Stimulated activated CD4-positive, alpha-beta T cell treated with anti-CD3 and anti-CD28 coated beads, TNF-alpha, amount 100 ng/mL, for 4 hours (primary cell): Measurements from ENCODE around the gene OPCML.

Experiments used
- DNase-seq, 3 experiments: peaks; one replicate each; pipeline ENCODE4 v3.0.0-alpha.2; 2020; ENCODE audit warnings: low read depth in 3 of 3

Gene OPCML

GRCh38 chr11:132901638-132902471 lies 630.4 kb downstream of the OPCML start:
- DNase-seq: no peak

- DNase-seq: no peak
Measured at GRCh38 chr11:132898676-132899075, 633.6 kb downstream of the OPCML start.

GRCh38 chr11:132898021-132898420 lies 634.3 kb downstream of the OPCML start:
- DNase-seq: no peak

GRCh38 chr11:132895340-132895739 lies 637.0 kb downstream of the OPCML start:
- no peak for DNase-seq

- DNase-seq: no peak
Measured at GRCh38 chr11:132894606-132895005, 637.7 kb downstream of the OPCML start.

- no peak for DNase-seq
Measured at GRCh38 chr11:132892876-132893275, 639.4 kb downstream of the OPCML start.

- DNase-seq: no peak
Measured at GRCh38 chr11:132888226-132888625, 644.1 kb downstream of the OPCML start.

GRCh38 chr11:132886335-132886734 lies 646.0 kb downstream of the OPCML start:
- DNase-seq: no peak

GRCh38 chr11:132883241-132883640 lies 649.1 kb downstream of the OPCML start:
- DNase-seq: no peak

- DNase-seq: no peak
Measured at GRCh38 chr11:132881622-132882021, 650.7 kb downstream of the OPCML start.

- no peak for DNase-seq
Measured at GRCh38 chr11:132878111-132878510, 654.2 kb downstream of the OPCML start.

- no peak for DNase-seq
Measured at GRCh38 chr11:132876705-132877104, 655.6 kb downstream of the OPCML start.

GRCh38 chr11:132876239-132876638 lies 656.1 kb downstream of the OPCML start:
- no peak for DNase-seq

- no peak for DNase-seq
Measured at GRCh38 chr11:132874638-132875037, 657.7 kb downstream of the OPCML start.

- DNase-seq: no peak
Measured at GRCh38 chr11:132873841-132874240, 658.5 kb downstream of the OPCML start.

- DNase-seq: no peak
Measured at GRCh38 chr11:132872211-132872610, 660.1 kb downstream of the OPCML start.

GRCh38 chr11:132866783-132867545 lies 665.3 kb downstream of the OPCML start:
- no peak for DNase-seq

GRCh38 chr11:132865623-132866022 lies 666.7 kb downstream of the OPCML start:
- DNase-seq: no peak

- no peak for DNase-seq
Measured at GRCh38 chr11:132864811-132865576, 667.3 kb downstream of the OPCML start.

- no peak for DNase-seq
Measured at GRCh38 chr11:132862933-132863332, 669.4 kb downstream of the OPCML start.

GRCh38 chr11:132862137-132862536 lies 670.2 kb downstream of the OPCML start:
- DNase-seq: no peak

GRCh38 chr11:132859306-132859705 lies 673.0 kb downstream of the OPCML start:
- no peak for DNase-seq
